ENCODE results near the gene EWSR1. TPM values are rescaled to one million over a fixed set of nuclear protein-coding genes. Genes with fewer than 3 reads are reported as not detected.

Gene EWSR1
- total RNA-seq, 1 donor from 2014 or later: 281 TPM

- Mint-ChIP-seq H3K9me3 (no peaks in the 10 kb centered on the region), H3K36me3 (peaks cover 6% of the 10 kb centered on the region), H3K4me3 (no peak overlapping the region), H3K4me1 (peaks cover 17% of the 10 kb centered on the region), H3K27me3 (ENCODE audit: insufficient read depth, low read depth) (peaks cover 5% of the 10 kb centered on the region), H3K27ac (no peak overlapping the region)
- H3K9me3 ChIP-seq (ENCODE audit: low read depth): no peaks in the 10 kb centered on the region
- peaks cover 9% of the 10 kb centered on the region for H3K4me1 ChIP-seq
- H4K20me1 ChIP-seq (ENCODE audit: low read depth): no peaks in the 10 kb centered on the region
- H3K4me2 ChIP-seq: no peak overlapping the region
- no peak overlapping the region for H3K27ac ChIP-seq
- H3K36me3 ChIP-seq: no peaks in the 10 kb centered on the region
- H3F3A ChIP-seq (ENCODE audit: low read depth): no peaks in the 10 kb centered on the region
- H3K9ac ChIP-seq: no peak overlapping the region
- no peak overlapping the region for H2AFZ ChIP-seq (replicated peaks)
- H3K79me2 ChIP-seq (ENCODE audit: low read depth): no peaks in the 10 kb centered on the region
- TF ChIP-seq EZH2 (IDR thresholded peaks at IDR 0.05): no peak
- TF ChIP-seq, protein P1, sequence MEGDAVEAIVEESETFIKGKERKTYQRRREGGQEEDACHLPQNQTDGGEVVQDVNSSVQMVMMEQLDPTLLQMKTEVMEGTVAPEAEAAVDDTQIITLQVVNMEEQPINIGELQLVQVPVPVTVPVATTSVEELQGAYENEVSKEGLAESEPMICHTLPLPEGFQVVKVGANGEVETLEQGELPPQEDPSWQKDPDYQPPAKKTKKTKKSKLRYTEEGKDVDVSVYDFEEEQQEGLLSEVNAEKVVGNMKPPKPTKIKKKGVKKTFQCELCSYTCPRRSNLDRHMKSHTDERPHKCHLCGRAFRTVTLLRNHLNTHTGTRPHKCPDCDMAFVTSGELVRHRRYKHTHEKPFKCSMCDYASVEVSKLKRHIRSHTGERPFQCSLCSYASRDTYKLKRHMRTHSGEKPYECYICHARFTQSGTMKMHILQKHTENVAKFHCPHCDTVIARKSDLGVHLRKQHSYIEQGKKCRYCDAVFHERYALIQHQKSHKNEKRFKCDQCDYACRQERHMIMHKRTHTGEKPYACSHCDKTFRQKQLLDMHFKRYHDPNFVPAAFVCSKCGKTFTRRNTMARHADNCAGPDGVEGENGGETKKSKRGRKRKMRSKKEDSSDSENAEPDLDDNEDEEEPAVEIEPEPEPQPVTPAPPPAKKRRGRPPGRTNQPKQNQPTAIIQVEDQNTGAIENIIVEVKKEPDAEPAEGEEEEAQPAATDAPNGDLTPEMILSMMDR (IDR thresholded peaks at IDR 0.05): no peak
- no peak for TF ChIP-seq EZH2phosphoT487 (IDR thresholded peaks at IDR 0.05)
- no peaks in the 10 kb centered on the region for H3K27me3 ChIP-seq
- DNase-seq (ENCODE audit: low spot score): no peak
- H3K4me3 ChIP-seq: no peak overlapping the region
Observed at GRCh38 chr22:29225422-29226090, 42.5 kb upstream of the EWSR1 start.

DNA sequence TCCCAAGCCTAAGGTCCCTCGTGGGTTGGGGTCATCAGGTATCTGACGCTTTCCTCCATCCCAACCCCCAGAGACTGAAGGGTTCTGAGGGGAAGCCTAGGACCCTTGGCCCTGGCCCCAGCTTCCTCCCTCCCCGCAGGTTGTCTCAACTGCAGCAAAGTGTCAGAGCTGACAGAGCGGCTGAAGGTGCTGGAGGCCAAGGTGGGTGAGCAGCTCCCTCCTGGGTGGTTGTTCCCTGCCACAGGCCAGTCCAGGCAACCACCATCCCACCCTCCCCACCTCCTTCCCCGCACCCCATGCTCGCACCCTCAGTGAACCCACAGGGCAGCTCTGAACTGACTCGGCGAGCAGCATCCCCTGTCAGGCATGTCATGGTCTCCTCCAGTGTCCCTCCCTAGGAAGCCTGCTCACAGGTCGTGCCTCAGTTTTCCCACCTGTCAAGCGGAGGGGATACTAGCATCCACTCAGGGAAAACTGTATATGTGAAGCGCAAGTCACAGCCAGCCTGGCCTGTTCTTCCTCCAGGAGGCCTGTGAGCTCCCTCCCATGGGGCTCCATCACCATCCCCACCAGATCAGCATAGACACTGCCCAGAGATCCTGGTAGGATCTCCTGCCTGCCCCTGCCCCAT, 41.6 kb upstream of the EWSR1 start:
- TF ChIP-seq EZH2 (IDR thresholded peaks at IDR 0.05): no peak
- TF ChIP-seq, protein P1 (IDR thresholded peaks at IDR 0.05): no peak
- TF ChIP-seq EZH2phosphoT487 (IDR thresholded peaks at IDR 0.05): no peak
- no peak for DNase-seq (ENCODE audit: low spot score)
- no peaks in the 10 kb centered on the region for H3K36me3 ChIP-seq
- H3F3A ChIP-seq (ENCODE audit: low read depth): no peaks in the 10 kb centered on the region
- no peaks in the 10 kb centered on the region for H4K20me1 ChIP-seq (ENCODE audit: low read depth)
- Mint-ChIP-seq H3K4me1 (peaks cover 16% of the 10 kb centered on the region), H3K4me3 (no peak overlapping the region), H3K27ac (peak overlapping the region; percentile 21), H3K36me3 (peaks cover 6% of the 10 kb centered on the region), H3K27me3 (ENCODE audit: insufficient read depth, low read depth) (peaks cover 3% of the 10 kb centered on the region), H3K9me3 (no peaks in the 10 kb centered on the region)
- no peak overlapping the region for H3K4me3 ChIP-seq
- H3K79me2 ChIP-seq (ENCODE audit: low read depth): no peaks in the 10 kb centered on the region
- no peaks in the 10 kb centered on the region for H3K9me3 ChIP-seq (ENCODE audit: low read depth)
- no peak overlapping the region for H3K27ac ChIP-seq
- peaks cover 9% of the 10 kb centered on the region for H3K4me1 ChIP-seq
- no peak overlapping the region for H3K4me2 ChIP-seq
- no peak overlapping the region for H3K9ac ChIP-seq
- no peaks in the 10 kb centered on the region for H3K27me3 ChIP-seq
- no peak overlapping the region for H2AFZ ChIP-seq (replicated peaks)

- Histone ChIP-seq H3K4me3 (no peak overlapping the region), H3K36me3 (no peaks in the 10 kb centered on the region), H3K79me2 (ENCODE audit: low read depth) (no peaks in the 10 kb centered on the region), H3F3A (ENCODE audit: low read depth) (no peaks in the 10 kb centered on the region), H4K20me1 (ENCODE audit: low read depth) (no peaks in the 10 kb centered on the region), H3K27ac (no peak overlapping the region), H2AFZ (replicated peaks) (no peak overlapping the region), H3K4me2 (no peak overlapping the region), H3K4me1 (no peaks in the 10 kb centered on the region), H3K9ac (no peak overlapping the region), H3K27me3 (no peaks in the 10 kb centered on the region), H3K9me3 (ENCODE audit: low read depth) (no peaks in the 10 kb centered on the region)
- Mint-ChIP-seq H3K4me3 (no peak overlapping the region), H3K36me3 (peaks cover 19% of the 10 kb centered on the region), H3K27ac (no peak overlapping the region), H3K9me3 (peaks cover 6% of the 10 kb centered on the region), H3K4me1 (no peaks in the 10 kb centered on the region), H3K27me3 (ENCODE audit: insufficient read depth, low read depth) (no peaks in the 10 kb centered on the region)
- TF ChIP-seq EZH2phosphoT487 (IDR thresholded peaks at IDR 0.05) (no peak), EZH2 (IDR thresholded peaks at IDR 0.05) (no peak)
- TF ChIP-seq, protein P1 (IDR thresholded peaks at IDR 0.05): no peak
- no peak for DNase-seq (ENCODE audit: low spot score)
Observed at GRCh38 chr22:29230972-29231875, 36.8 kb upstream of the EWSR1 start.
